Glutamatergic neuron (in vitro differentiated cells): ENCODE results near the gene CELA3B. TPM values are rescaled to one million over a fixed set of nuclear protein-coding genes. Genes with fewer than 3 reads are reported as not detected.
"Not testable (repeated sequence)": the region's sequence is repeated elsewhere in the genome, so short reads cannot be mapped to it uniquely, and the experiment has no call there.

ENCODE experiments used
- DNase-seq: peaks from one replicate; pipeline ENCODE4 v3.0.0; 2022
- H3K27ac Mint-ChIP-seq: one replicate; pipeline ENCODE4 v1.8.0; 2020; ENCODE audit warnings: mild to moderate bottlenecking, mixed read lengths, inconsistent platforms; ENCODE audit not compliant: unreplicated experiment
- H3K27me3 Mint-ChIP-seq: one replicate; pipeline ENCODE4 v1.8.0; 2020; ENCODE audit warnings: mild to moderate bottlenecking, moderate library complexity, mixed read lengths, inconsistent platforms; ENCODE audit not compliant: unreplicated experiment
- H3K36me3 Mint-ChIP-seq: one replicate; pipeline ENCODE4 v1.8.0; 2020; ENCODE audit warnings: mild to moderate bottlenecking, mixed read lengths, inconsistent platforms; ENCODE audit not compliant: unreplicated experiment
- H3K4me1 Mint-ChIP-seq: one replicate; pipeline ENCODE4 v1.8.0; 2020; ENCODE audit warnings: mild to moderate bottlenecking, low read depth, mixed read lengths, inconsistent platforms; ENCODE audit not compliant: unreplicated experiment
- H3K4me3 Mint-ChIP-seq: one replicate; pipeline ENCODE4 v1.8.0; 2020; ENCODE audit warnings: mild to moderate bottlenecking, mixed read lengths, inconsistent platforms; ENCODE audit not compliant: unreplicated experiment
- H3K9me3 Mint-ChIP-seq: one replicate; pipeline ENCODE4 v1.8.0; 2020; ENCODE audit warnings: mild to moderate bottlenecking, moderate library complexity, mixed read lengths, inconsistent platforms; ENCODE audit not compliant: unreplicated experiment
- CTCF ChIP-seq: fragments of 200-600 bp; sonication (generic); IDR thresholded peaks from one replicate; pipeline ENCODE4 v1.5.0; 2021; ENCODE audit not compliant: partially characterized antibody, unreplicated experiment
- total RNA-seq: library from RNA; stranded (reverse); fragmentation: NEBNext Ultra II Directional; extraction: Animal tissue kit (Norgen Biotek cat#: 25700); gene quantifications from one replicate; pipeline ENCODE4 v1.2.1, GENCODE V29; 2021; ENCODE audit not compliant: unreplicated experiment

CELA3B gene
- total RNA-seq, 1 donor from 2014 or later: not detected

GRCh38 chr1:21999645-22000044, 22.8 kb downstream of the CELA3B start:
- H3K4me1 Mint-ChIP-seq, H3K4me3 Mint-ChIP-seq, DNase-seq, H3K27me3 Mint-ChIP-seq, H3K9me3 Mint-ChIP-seq, H3K27ac Mint-ChIP-seq, H3K36me3 Mint-ChIP-seq: not testable (repeated sequence)

DNA sequence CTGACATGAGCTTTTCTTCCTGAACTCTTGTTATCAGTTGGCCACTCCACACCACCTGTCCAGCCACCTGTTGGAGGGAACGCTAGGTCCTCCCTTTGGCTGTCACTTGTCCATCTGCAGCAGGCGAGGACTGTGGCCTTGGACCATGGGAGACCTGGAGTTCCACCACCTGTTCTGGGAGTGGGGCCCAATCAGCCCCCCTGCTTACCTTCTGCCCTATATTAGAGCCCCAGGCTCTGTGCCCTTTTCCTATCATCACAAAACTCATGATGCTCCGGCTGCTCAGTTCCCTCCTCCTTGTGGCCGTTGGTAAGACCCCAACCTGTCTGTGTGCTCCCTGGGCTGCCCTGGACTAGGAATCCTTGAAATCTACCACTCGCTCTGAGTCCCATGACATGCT, 24.6 kb downstream of the CELA3B start, which contains the start of gene CELA3A:
Gene CELA3A, plus strand, starts transcription at position 249 of the 400 bp plus-strand sequence. Its CDS starts 18 bp downstream, at position 267.
- Mint-ChIP-seq H3K4me1 (no peaks in the 10 kb centered on the region), H3K9me3 (no peaks in the 10 kb centered on the region), H3K36me3 (no peaks in the 10 kb centered on the region), H3K4me3 (no peak within 1 kb of the TSS), H3K27ac (no peak within 1 kb of the TSS), H3K27me3 (peaks cover 2% of the 10 kb centered on the region)
- TF ChIP-seq CTCF: no peak
- no peak for DNase-seq

DNA sequence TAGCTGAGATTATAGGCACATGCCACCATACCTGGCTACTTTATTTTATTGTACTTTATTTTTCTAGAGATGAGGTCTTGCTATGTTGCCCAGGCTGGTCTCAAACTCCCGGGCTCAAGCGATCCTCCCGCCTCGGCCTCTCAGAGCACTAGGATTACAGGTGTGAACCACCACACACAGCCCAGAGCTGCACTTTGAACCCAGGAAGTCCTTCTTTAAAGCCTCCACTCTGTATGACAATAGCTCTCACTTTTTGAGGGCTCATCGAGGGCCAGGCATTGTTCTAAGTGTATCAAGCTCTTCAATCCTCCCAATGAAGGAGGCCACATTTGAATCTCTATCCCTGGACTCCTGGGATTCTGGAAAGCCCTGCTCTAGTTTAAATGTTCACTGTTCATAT, 25.6 kb downstream of the CELA3B start:
- not testable (repeated sequence) for H3K27ac Mint-ChIP-seq, H3K27me3 Mint-ChIP-seq, DNase-seq, H3K4me3 Mint-ChIP-seq, H3K36me3 Mint-ChIP-seq, H3K9me3 Mint-ChIP-seq, H3K4me1 Mint-ChIP-seq

DNA sequence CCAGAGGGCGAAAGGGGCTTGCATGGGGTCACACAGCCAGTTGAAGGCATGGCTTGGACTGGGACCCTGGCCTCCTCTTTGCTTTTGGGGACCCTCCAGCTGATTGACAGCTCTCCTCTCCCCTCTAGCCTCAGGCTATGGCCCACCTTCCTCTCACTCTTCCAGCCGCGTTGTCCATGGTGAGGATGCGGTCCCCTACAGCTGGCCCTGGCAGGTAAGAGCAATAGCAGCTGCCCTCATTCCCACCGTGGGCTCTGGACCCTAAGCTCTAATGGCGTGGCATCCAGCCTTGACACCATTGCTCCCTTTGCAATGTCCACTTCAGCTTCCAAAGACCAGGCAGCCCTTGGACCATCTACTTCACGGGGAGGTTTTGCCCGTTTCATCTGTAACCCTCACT, 26.1 kb downstream of the CELA3B start:
- not testable (repeated sequence) for H3K9me3 Mint-ChIP-seq, H3K27ac Mint-ChIP-seq, DNase-seq, H3K27me3 Mint-ChIP-seq, H3K4me3 Mint-ChIP-seq, H3K4me1 Mint-ChIP-seq, H3K36me3 Mint-ChIP-seq

- H3K4me1 Mint-ChIP-seq, H3K27me3 Mint-ChIP-seq, H3K36me3 Mint-ChIP-seq, H3K9me3 Mint-ChIP-seq, H3K27ac Mint-ChIP-seq, DNase-seq, H3K4me3 Mint-ChIP-seq: not testable (repeated sequence)
These were observed 27.1 kb downstream of the CELA3B start for GRCh38 chr1:22003959-22004358.

DNA sequence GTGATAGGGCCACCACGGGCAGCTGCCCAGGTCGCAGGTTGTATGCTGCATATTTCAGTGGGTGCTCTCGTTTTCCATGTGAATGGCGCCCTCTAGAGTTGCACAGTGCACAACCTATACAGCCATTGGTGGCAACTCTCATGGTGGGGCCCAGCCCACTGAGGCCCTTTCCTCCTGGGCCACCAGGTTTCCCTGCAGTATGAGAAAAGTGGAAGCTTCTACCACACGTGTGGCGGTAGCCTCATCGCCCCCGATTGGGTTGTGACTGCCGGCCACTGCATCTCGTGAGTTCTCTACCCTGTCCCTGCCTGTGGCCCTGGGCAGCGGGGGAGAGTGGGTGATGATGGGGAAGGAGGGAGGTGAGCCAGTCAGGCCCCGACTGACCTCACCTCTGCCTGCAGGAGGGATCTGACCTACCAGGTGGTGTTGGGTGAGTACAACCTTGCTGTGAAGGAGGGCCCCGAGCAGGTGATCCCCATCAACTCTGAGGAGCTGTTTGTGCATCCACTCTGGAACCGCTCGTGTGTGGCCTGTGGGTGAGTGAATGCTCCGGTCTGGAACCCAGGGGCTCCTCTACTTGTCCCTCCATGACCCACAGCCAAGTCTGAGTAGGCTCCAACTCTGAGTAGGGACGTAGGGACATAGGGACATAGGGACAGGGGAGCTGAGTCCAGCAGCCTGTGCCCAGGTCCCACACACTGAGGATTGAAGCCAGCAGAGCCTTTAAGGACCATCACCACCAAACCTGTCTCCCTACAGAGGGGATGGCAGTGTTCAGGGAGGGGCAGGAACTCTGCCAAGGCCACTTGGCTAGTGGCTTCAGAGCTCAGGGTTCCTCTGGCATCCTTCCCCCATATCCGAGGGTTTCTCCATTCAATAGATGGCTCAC, 28.7 kb downstream of the CELA3B start:
- H3K27ac Mint-ChIP-seq, H3K27me3 Mint-ChIP-seq, H3K4me3 Mint-ChIP-seq, H3K36me3 Mint-ChIP-seq, H3K4me1 Mint-ChIP-seq, H3K9me3 Mint-ChIP-seq: not testable (repeated sequence)
- TF ChIP-seq CTCF: peak; percentile 34
- DNase-seq: peak; percentile 51

DNA sequence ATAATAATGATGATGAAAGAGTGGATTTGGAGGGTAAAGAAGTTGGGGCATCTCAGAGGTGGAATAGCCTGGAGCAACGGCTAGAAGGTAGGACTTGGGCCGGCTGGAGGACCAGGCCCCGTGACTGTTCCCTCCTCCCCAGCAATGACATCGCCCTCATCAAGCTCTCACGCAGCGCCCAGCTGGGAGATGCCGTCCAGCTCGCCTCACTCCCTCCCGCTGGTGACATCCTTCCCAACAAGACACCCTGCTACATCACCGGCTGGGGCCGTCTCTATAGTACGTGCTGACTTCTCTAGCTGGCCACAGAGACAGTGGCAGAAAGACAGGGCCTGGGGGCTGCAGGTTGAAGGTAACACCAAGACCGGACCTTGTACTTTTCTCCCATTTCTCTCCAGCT, 29.9 kb downstream of the CELA3B start:
- not testable (repeated sequence) for DNase-seq, H3K9me3 Mint-ChIP-seq, H3K27ac Mint-ChIP-seq, H3K4me3 Mint-ChIP-seq, H3K4me1 Mint-ChIP-seq, H3K36me3 Mint-ChIP-seq, H3K27me3 Mint-ChIP-seq

GRCh38 chr1:22007262-22007661, 30.4 kb downstream of the CELA3B start:
- not testable (repeated sequence) for H3K27ac Mint-ChIP-seq, H3K4me1 Mint-ChIP-seq, H3K27me3 Mint-ChIP-seq, H3K36me3 Mint-ChIP-seq, H3K9me3 Mint-ChIP-seq, DNase-seq, H3K4me3 Mint-ChIP-seq

- not testable (repeated sequence) for H3K36me3 Mint-ChIP-seq, DNase-seq, H3K4me3 Mint-ChIP-seq, H3K27me3 Mint-ChIP-seq, H3K9me3 Mint-ChIP-seq, H3K4me1 Mint-ChIP-seq, H3K27ac Mint-ChIP-seq
These were observed 32.7 kb downstream of the CELA3B start for GRCh38 chr1:22009566-22009965.

- not testable (repeated sequence) for H3K9me3 Mint-ChIP-seq, DNase-seq, H3K27me3 Mint-ChIP-seq, H3K27ac Mint-ChIP-seq, H3K4me1 Mint-ChIP-seq, H3K36me3 Mint-ChIP-seq, H3K4me3 Mint-ChIP-seq
These were observed 35.9 kb downstream of the CELA3B start for GRCh38 chr1:22012752-22013151.
